Measurements from ENCODE around the gene THOC7. TPM values are rescaled to one million over a fixed set of nuclear protein-coding genes. Genes with fewer than 3 reads are reported as not detected.

Gene THOC7
- 10 to 100 TPM; 77.7 to 78.1 TPM for total RNA-seq

GRCh38 chr3:63863150-63864007 lies at the start of gene THOC7, which contains the start of gene ATXN7:
Gene THOC7 (minus strand): TSS chr3:63863805. CDS start chr3:63863790, 15 bp downstream.
Gene ATXN7 (plus strand): TSS chr3:63863867. CDS start chr3:63912599, 48,732 bp downstream.
- Mint-ChIP-seq H3K27ac (peak within 1 kb of the TSS; percentile 96), H3K4me3 (peak within 1 kb of the TSS; percentile 97), H3K4me1 (peaks cover 49% of the 10 kb centered on the region), H3K27me3 (no peaks in the 10 kb centered on the region), H3K36me3 (peaks cover 28% of the 10 kb centered on the region), H3K9me3 (ENCODE audit: low read depth) (no peaks in the 10 kb centered on the region)
- DNase-seq (peak; percentile 72), ATAC-seq (peak; percentile 77)
- CTCF ChIA-PET: interaction anchor here (1.1 kb wide), 1 partner anchor 158 kb away, joined by 5 read pairs; no protein-coding TSS in a partner anchor

DNA sequence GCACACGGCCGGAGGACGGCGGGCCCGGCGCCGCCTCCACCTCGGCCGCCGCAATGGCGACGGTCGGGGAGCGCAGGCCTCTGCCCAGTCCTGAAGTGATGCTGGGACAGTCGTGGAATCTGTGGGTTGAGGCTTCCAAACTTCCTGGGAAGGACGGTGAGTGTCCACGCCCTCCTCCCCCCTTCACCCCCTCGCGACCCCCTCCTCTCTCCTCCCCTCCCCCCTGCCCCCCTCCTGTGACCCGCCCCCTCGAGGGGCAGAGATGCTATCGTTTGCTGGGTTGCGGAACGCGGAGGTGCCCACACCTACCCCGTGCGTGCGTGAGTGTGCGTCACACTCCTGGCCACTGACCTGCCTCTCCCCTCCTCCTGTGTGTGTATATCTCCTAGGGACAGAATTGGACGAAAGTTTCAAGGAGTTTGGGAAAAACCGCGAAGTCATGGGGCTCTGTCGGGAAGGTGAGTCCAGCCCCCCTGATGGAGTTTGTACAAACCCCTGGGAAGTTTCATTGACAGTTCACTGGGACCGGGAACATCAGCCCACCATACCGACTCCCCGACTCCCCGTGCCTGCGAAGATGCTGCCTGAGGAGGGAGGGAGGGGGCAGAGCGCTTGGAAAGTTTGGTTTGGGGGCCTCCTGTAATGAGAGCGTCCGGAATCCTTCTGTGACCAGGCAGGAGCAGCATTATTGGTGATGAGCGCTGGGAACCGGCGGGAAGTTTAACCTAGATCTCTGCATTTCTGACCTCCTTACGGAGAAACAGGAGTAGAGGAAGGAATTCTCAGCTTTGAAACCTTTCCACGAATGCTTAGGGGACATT lies 49.4 kb upstream of the THOC7 start:
- peak; percentile 67 for DNase-seq
- Mint-ChIP-seq H3K4me1 (peaks cover 57% of the 10 kb centered on the region), H3K27ac (peak overlapping the region; percentile 88), H3K4me3 (peak overlapping the region; percentile 85), H3K36me3 (peaks cover 42% of the 10 kb centered on the region), H3K9me3 (ENCODE audit: low read depth) (no peaks in the 10 kb centered on the region), H3K27me3 (no peaks in the 10 kb centered on the region)
- peak; percentile 12 for ATAC-seq
- CTCF ChIA-PET: interaction anchor here (0.9 to 1.4 kb wide), 7 partner anchors 17 to 111 kb away, joined by 3 to 4 read pairs (median 3); partner anchors contain the start of gene PSMD6

GRCh38 chr3:63911873-63912767 lies 48.5 kb upstream of the THOC7 start, which contains the start of gene SCAANT1:
Gene SCAANT1 (minus strand): TSS chr3:63912383.
- ATAC-seq: peak; percentile 79
- CTCF ChIA-PET: interaction anchor here (0.9 to 1.4 kb wide), 8 partner anchors 16 to 111 kb away, joined by 3 to 4 read pairs (median 3); partner anchors contain the start of gene PSMD6
- Mint-ChIP-seq H3K9me3 (ENCODE audit: low read depth) (no peaks in the 10 kb centered on the region), H3K27me3 (no peaks in the 10 kb centered on the region), H3K27ac (peak within 1 kb of the TSS; percentile 98), H3K4me3 (peak within 1 kb of the TSS; percentile 86), H3K36me3 (peaks cover 33% of the 10 kb centered on the region), H3K4me1 (peaks cover 51% of the 10 kb centered on the region)
- DNase-seq: peak; percentile 89

DNA sequence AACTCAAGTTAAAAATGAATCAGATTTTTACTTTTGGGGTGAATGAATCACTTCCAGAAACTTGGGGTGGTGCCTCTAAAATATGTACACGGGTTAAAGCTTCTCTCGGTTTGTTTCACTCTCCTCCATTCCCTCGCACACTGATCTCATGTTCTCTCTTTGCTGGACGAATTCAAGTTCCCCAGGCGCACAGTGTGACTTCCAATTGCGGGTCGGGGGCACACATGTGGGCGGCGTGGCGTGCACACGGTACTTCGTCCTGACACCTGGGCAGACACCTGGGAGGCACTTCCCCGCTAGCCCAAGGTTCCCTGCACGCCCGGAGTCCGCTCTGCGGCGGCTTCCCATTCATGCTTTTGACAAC lies 47.9 kb upstream of the THOC7 start:
- DNase-seq (no peak), ATAC-seq (peak; percentile 31)
- Mint-ChIP-seq H3K4me1 (peaks cover 48% of the 10 kb centered on the region), H3K27ac (peak overlapping the region; percentile 98), H3K27me3 (no peaks in the 10 kb centered on the region), H3K9me3 (ENCODE audit: low read depth) (no peaks in the 10 kb centered on the region), H3K4me3 (peak overlapping the region; percentile 86), H3K36me3 (peaks cover 29% of the 10 kb centered on the region)
- CTCF ChIA-PET: interaction anchor here (1.0 to 1.4 kb wide), 7 partner anchors 16 to 112 kb away, joined by 3 to 4 read pairs (median 3); partner anchors contain the start of gene PSMD6

DNA sequence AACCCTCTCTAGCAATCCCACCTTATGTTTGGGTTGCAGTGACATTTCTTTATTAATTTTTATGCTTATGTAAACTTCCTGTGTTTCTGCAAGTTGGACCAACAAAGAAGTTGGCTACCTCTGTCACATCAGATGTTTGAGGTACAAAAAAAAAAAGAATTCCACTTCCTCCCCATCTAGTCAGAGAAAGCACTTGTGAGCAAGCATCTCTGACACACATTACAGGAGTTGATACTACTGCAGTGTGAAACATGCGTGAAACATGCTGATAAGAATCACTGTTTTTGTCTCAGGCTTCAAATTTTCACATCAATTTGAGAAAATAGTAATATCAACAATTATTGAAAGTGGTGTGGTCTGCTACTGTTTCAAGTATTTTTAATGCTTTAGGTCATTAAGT lies 47.3 kb upstream of the THOC7 start:
- Mint-ChIP-seq H3K9me3 (ENCODE audit: low read depth) (no peaks in the 10 kb centered on the region), H3K27ac (peak overlapping the region; percentile 98), H3K4me3 (peak overlapping the region; percentile 86), H3K27me3 (no peaks in the 10 kb centered on the region), H3K4me1 (peaks cover 45% of the 10 kb centered on the region), H3K36me3 (peaks cover 24% of the 10 kb centered on the region)
- DNase-seq (no peak), ATAC-seq (no peak)
- CTCF ChIA-PET: interaction anchor here (1.3 kb wide), 1 partner anchor 68 kb away, joined by 3 read pairs; no protein-coding TSS in a partner anchor

DNA sequence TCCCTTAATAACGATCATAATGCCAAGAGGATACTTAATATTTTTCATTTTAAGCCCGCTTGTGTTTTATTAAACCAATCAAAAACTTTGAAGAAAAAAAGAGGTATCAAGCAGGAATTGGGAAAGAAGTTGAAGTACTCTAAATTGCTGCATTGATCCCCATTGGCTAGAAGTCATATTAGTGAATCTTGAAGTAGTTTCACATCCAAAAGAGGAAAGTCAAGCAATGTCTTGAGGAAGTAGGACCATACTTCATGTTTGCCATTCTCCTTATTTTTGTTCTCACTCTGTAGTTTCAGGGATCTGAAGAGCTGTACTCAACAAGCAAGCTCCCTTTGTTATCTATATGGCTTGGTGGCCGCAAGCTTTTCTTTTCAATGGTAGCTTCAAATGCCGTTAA lies 46.4 kb upstream of the THOC7 start:
- no peaks in the 10 kb centered on the region for H3K27me3 Mint-ChIP-seq
- no peaks in the 10 kb centered on the region for H3K9me3 Mint-ChIP-seq (ENCODE audit: low read depth)
- no peak for DNase-seq
- peaks cover 19% of the 10 kb centered on the region for H3K36me3 Mint-ChIP-seq
- ATAC-seq: no peak
- CTCF ChIA-PET: no interaction called here
- no peak overlapping the region for H3K27ac Mint-ChIP-seq
- H3K4me3 Mint-ChIP-seq: no peak overlapping the region
- peaks cover 42% of the 10 kb centered on the region for H3K4me1 Mint-ChIP-seq

GRCh38 chr3:63909431-63909830 lies 45.8 kb upstream of the THOC7 start:
- H3K4me1 Mint-ChIP-seq: peaks cover 38% of the 10 kb centered on the region
- CTCF ChIA-PET: no interaction called here
- no peaks in the 10 kb centered on the region for H3K27me3 Mint-ChIP-seq
- DNase-seq (no peak), ATAC-seq (no peak)
- H3K4me3 Mint-ChIP-seq: no peak overlapping the region
- H3K36me3 Mint-ChIP-seq: peaks cover 18% of the 10 kb centered on the region
- no peaks in the 10 kb centered on the region for H3K9me3 Mint-ChIP-seq (ENCODE audit: low read depth)
- no peak overlapping the region for H3K27ac Mint-ChIP-seq

- no peak for ATAC-seq
- H3K36me3 Mint-ChIP-seq: peaks cover 13% of the 10 kb centered on the region
- CTCF ChIA-PET: no interaction called here
- no peak overlapping the region for H3K4me3 Mint-ChIP-seq
- no peak overlapping the region for H3K27ac Mint-ChIP-seq
- DNase-seq: no peak
- H3K4me1 Mint-ChIP-seq: peaks cover 31% of the 10 kb centered on the region
- no peaks in the 10 kb centered on the region for H3K27me3 Mint-ChIP-seq
- no peaks in the 10 kb centered on the region for H3K9me3 Mint-ChIP-seq (ENCODE audit: low read depth)
Observed at GRCh38 chr3:63908776-63909175, 45.2 kb upstream of the THOC7 start.

- CTCF ChIA-PET: interaction anchor here (1.6 kb wide), 1 partner anchor 23 kb away, joined by 3 read pairs; no protein-coding TSS in a partner anchor
- Mint-ChIP-seq H3K36me3 (peaks cover 8% of the 10 kb centered on the region), H3K4me3 (no peak overlapping the region), H3K9me3 (ENCODE audit: low read depth) (no peaks in the 10 kb centered on the region), H3K27me3 (no peaks in the 10 kb centered on the region), H3K27ac (no peak overlapping the region), H3K4me1 (peaks cover 26% of the 10 kb centered on the region)
- ATAC-seq (no peak), DNase-seq (no peak)
Observed at GRCh38 chr3:63908081-63908736, 44.6 kb upstream of the THOC7 start.

- Mint-ChIP-seq H3K4me1 (peaks cover 22% of the 10 kb centered on the region), H3K27me3 (no peaks in the 10 kb centered on the region), H3K27ac (no peak overlapping the region), H3K9me3 (ENCODE audit: low read depth) (peaks cover 3% of the 10 kb centered on the region), H3K36me3 (peaks cover 21% of the 10 kb centered on the region), H3K4me3 (no peak overlapping the region)
- DNase-seq (no peak), ATAC-seq (no peak)
- CTCF ChIA-PET: no interaction called here
Observed at GRCh38 chr3:63905731-63906620, 42.4 kb upstream of the THOC7 start.

- H3K36me3 Mint-ChIP-seq: peaks cover 45% of the 10 kb centered on the region
- no peak for DNase-seq
- peaks cover 28% of the 10 kb centered on the region for H3K4me1 Mint-ChIP-seq
- no peaks in the 10 kb centered on the region for H3K27me3 Mint-ChIP-seq
- CTCF ChIA-PET: no interaction called here
- peaks cover 4% of the 10 kb centered on the region for H3K9me3 Mint-ChIP-seq (ENCODE audit: low read depth)
- H3K27ac Mint-ChIP-seq: peak overlapping the region; percentile 3
- no peak for ATAC-seq
- H3K4me3 Mint-ChIP-seq: no peak overlapping the region
Observed at GRCh38 chr3:63900459-63900858, 36.9 kb upstream of the THOC7 start.

All from activated CD8-positive, alpha-beta memory T cell treated with anti-CD3 and anti-CD28 coated beads, Interleukin-2, amount 10 ng/mL, durations not matched to agents 7 days and 5 days (primary cell).